GM12878 (cell line): ENCODE measurements around the gene CAVIN4. TPM values are rescaled to one million over a fixed set of nuclear protein-coding genes. Genes with fewer than 3 reads are reported as not detected.

Experiments used
- ATAC-seq: fragments of 200-7000 bp; cut with Tn5 transposase; 3 replicates; pipeline ENCODE4 v1.9.1; 2020; ENCODE audit warnings: mild to moderate bottlenecking, moderate library complexity
- BruUV-seq: library from RNA; stranded (reverse); fragments of 400-500 nt; replicated peaks from 2 replicates; lab custom pipeline; 2021; lab: Mats Ljungman, UMichigan
- CTCF ChIA-PET: fragments of 300-600 bp; sonication (Branson Sonifier 250); formaldehyde crosslinking; extraction: SDS; loops from one replicate; lab custom pipeline; 2021; ENCODE audit warnings: inconsistent platforms; lab: Yijun Ruan, JAX
- POLR2A ChIA-PET: fragments of 350-600 bp; formaldehyde crosslinking; extraction: SDS; loops from one replicate; lab custom pipeline; 2021; ENCODE audit warnings: inconsistent platforms; lab: Charles Lee
- RAD21 ChIA-PET: fragments of 300-600 bp; sonication (Branson Sonifier 250); formaldehyde crosslinking; loops from one replicate; lab custom pipeline; 2023; ENCODE audit warnings: antibody characterized with exemption; ENCODE audit not compliant: unreplicated experiment; lab: Charles Lee
- SMC1A ChIA-PET: fragments of 300-600 bp; sonication (Branson Sonifier 250); formaldehyde crosslinking; loops from one replicate; lab custom pipeline; 2023; ENCODE audit not compliant: unreplicated experiment, uncharacterized antibody; lab: Charles Lee
- DNase-seq: peaks from one replicate; pipeline ENCODE4 v3.0.0-alpha.2; 2011; ENCODE audit warnings: low read depth, low spot score
- FAIRE-seq: peaks from 3 replicates; lab custom pipeline; 2011; peaks lifted over from hg19 to GRCh38; lab: Jason Lieb, UNC
- H2AFZ ChIP-seq: 2 replicates; pipeline ENCODE4 v1.6.0; 2011; ENCODE audit warnings: low read depth, low read length, control low read depth; ENCODE audit not compliant: control insufficient read depth
- H3K27ac ChIP-seq: 2 replicates; pipeline ENCODE4 v1.5.1; 2011; ENCODE audit warnings: control low read depth; ENCODE audit not compliant: control insufficient read depth, insufficient read depth
- H3K27me3 ChIP-seq, 2 experiments: replicated peaks in 1 of 2; 2 replicates each; pipeline versions ENCODE4 v1.6.0 to v1.6.1; 2011; ENCODE audit warnings: low read length in 1 of 2; ENCODE audit not compliant: control insufficient read depth in 2 of 2, insufficient read depth in 2 of 2
- H3K36me3 ChIP-seq, 2 experiments: 2 replicates each; pipeline ENCODE4 v1.5.1; 2011; ENCODE audit warnings: low read length in 1 of 2; ENCODE audit not compliant: control insufficient read depth in 2 of 2, insufficient read depth in 2 of 2
- H3K4me1 ChIP-seq: 2 replicates; pipeline ENCODE4 v1.6.1; 2011; ENCODE audit warnings: mild to moderate bottlenecking, low read length, moderate library complexity, mixed read lengths; ENCODE audit not compliant: control insufficient read depth, insufficient read depth
- H3K4me2 ChIP-seq: 2 replicates; pipeline ENCODE4 v1.6.0; 2011; ENCODE audit warnings: control low read depth; ENCODE audit not compliant: control insufficient read depth, insufficient read depth
- H3K4me3 ChIP-seq: fragments of 200-600 bp; sonication (generic); 2 replicates; pipeline ENCODE4 v1.5.1; 2016
- H3K79me2 ChIP-seq: 2 replicates; pipeline ENCODE4 v1.6.0; 2011; ENCODE audit warnings: low read length; ENCODE audit not compliant: control insufficient read depth, insufficient read depth
- H3K9ac ChIP-seq: 2 replicates; pipeline ENCODE4 v1.8.0; 2011; ENCODE audit warnings: low read length, control low read depth, mixed read lengths; ENCODE audit not compliant: control insufficient read depth, insufficient read depth
- H3K9me3 ChIP-seq: replicated peaks from 3 replicates; pipeline ENCODE4 v1.5.1; 2011; ENCODE audit warnings: mild to moderate bottlenecking, low read length; ENCODE audit not compliant: control insufficient read depth, insufficient read depth
- H4K20me1 ChIP-seq: 2 replicates; pipeline ENCODE4 v1.6.0; 2011; ENCODE audit not compliant: control insufficient read depth, insufficient read depth
- BRCA1 ChIP-seq: IDR thresholded peaks from 2 replicates; pipeline ENCODE4 v1.6.1; 2011; ENCODE audit warnings: low read depth, low read length, improper control_type of control experiment
- CBFB ChIP-seq: IDR thresholded peaks from 2 replicates; pipeline ENCODE4 v1.6.1; 2016; ENCODE audit warnings: antibody characterized with exemption, low read depth
- CHD2 ChIP-seq: IDR thresholded peaks from 2 replicates; pipeline ENCODE4 v1.6.1; 2011; ENCODE audit warnings: low read depth, low read length, improper control_type of control experiment, borderline replicate concordance
- E2F8 ChIP-seq: fragments of 450-650 bp; IDR thresholded peaks from 2 replicates; pipeline ENCODE4 v1.6.1; 2018; ENCODE audit warnings: mild to moderate bottlenecking, low read depth, moderate library complexity; ENCODE audit not compliant: partially characterized antibody
- KAT2A ChIP-seq: conservative IDR thresholded peaks from 2 replicates; pipeline ENCODE4 v1.6.1; 2011; ENCODE audit warnings: low read depth, low read length; ENCODE audit not compliant: control insufficient read depth
- KLF5 ChIP-seq: fragments of 450-650 bp; IDR thresholded peaks from 2 replicates; pipeline ENCODE4 v1.6.1; 2014; ENCODE audit warnings: mild to moderate bottlenecking; ENCODE audit not compliant: partially characterized antibody
- RUNX3 ChIP-seq: IDR thresholded peaks from 2 replicates; pipeline ENCODE4 v1.6.1; 2012; ENCODE audit warnings: low read length, inconsistent platforms
- SREBF2 ChIP-seq: IDR thresholded peaks from 2 replicates; pipeline ENCODE4 v1.6.1; 2012; ENCODE audit warnings: mild to moderate bottlenecking, low read length
- SRF ChIP-seq, 2 experiments: IDR thresholded peaks; 2 replicates each; pipeline ENCODE4 v1.6.1; 2011; ENCODE audit warnings: low read depth in 2 of 2, low read length in 2 of 2, mild to moderate bottlenecking in 1 of 2, moderate library complexity in 1 of 2
- TBL1XR1 ChIP-seq: IDR thresholded peaks from 2 replicates; pipeline ENCODE4 v1.6.1; 2012; ENCODE audit warnings: low read depth, low read length, improper control_type of control experiment
- YY1 ChIP-seq: IDR thresholded peaks from 2 replicates; pipeline ENCODE4 v1.6.1; 2011; ENCODE audit warnings: low read depth, mild to moderate bottlenecking, low read length
- WGBS: methylation state at CpG from one replicate; pipeline ENCODE4 v1.1.6; 2016; ENCODE audit warnings: low lambda C conversion rate; ENCODE audit not compliant: insufficient replicate concordance, insufficient coverage; ENCODE audit errors: missing lambda C conversion rate; 5-methylcytosine and 5-hydroxymethylcytosine counted together
- in situ Hi-C: fragments of 300-500 bp; cut with MboI; formaldehyde crosslinking; loops from 9 replicates; pipeline ENCODE4 v1.14.3; 2018; ENCODE audit warnings: mixed read lengths
- intact Hi-C: fragments of 100-400 bp; cut with micrococcal nuclease; formaldehyde crosslinking; loops from one replicate; pipeline ENCODE4 v1.14.2; 2022; ENCODE audit not compliant: unreplicated experiment
- polyA plus RNA-seq, 11 experiments: library from polyadenylated mRNA; depleted of rRNA in 4 of 11; unstranded in 6 of 11; stranded (reverse) in 5 of 11; fragments of >200 nt; fragmentation: Nextera tagmentation in 4 of 11; fragmentation: Illumina TruSeq in 1 of 11; extraction: Ambion mirVana in 4 of 11; extraction: Trizol in 1 of 11; gene quantifications; 1 replicate in 1 of 11; 2 replicates in 10 of 11; pipeline versions ENCODE4 v1.2.1 to v1.2.3, GENCODE V29; 2011 to 2016; ENCODE audit warnings: inconsistent platforms in 2 of 11, missing spikeins in 2 of 11, low read depth in 1 of 11
- total RNA-seq, 4 experiments: library from RNA; depleted of rRNA in 3 of 4; stranded (reverse); fragments of >200 nt in 3 of 4; fragmentation: Illumina TruSeq in 1 of 4; extraction: Trizol in 1 of 4; gene quantifications; 2 replicates each; pipeline versions ENCODE4 v1.2.1 to v1.2.3, GENCODE V29; 2013 to 2021

The CAVIN4 gene
- total and polyA plus RNA-seq, 10 of the 15 experiments (the other 5 are each of a cell fraction or from before 2014, with no cell fraction given), result 0.04 to 0.13 (median 0.08) TPM; not detected in 3

- FAIRE-seq (no peak), DNase-seq (no peak), ATAC-seq (no peak)
- Histone ChIP-seq H3K27ac (no peak overlapping the region), H3K79me2 (no peaks in the 10 kb centered on the region), H3K4me3 (no peak overlapping the region), H4K20me1 (no peaks in the 10 kb centered on the region), H3K9me3 (no peaks in the 10 kb centered on the region), H3K4me1 (no peaks in the 10 kb centered on the region), H3K27me3 (no peaks in the 10 kb centered on the region; a peak in 2 of 4 replicates), H3K36me3 (no peaks in the 10 kb centered on the region), H3K9ac (no peak overlapping the region), H3K4me2 (no peak overlapping the region), H2AFZ (no peak overlapping the region)
- in situ Hi-C loops (loop anchor here (25.0 kb wide), 1 partner anchor 571 kb away; no protein-coding TSS in a partner anchor), intact Hi-C loops (no loop called here)
- no peak for TF ChIP-seq KAT2A
- no peak for TF ChIP-seq SRF (IDR thresholded peaks at IDR 0.05; ENCODE audit: low read depth in 2 of 2, low read length in 2 of 2)
- no peak for TF ChIP-seq CHD2
- no peak for TF ChIP-seq SREBF2
- TF ChIP-seq RUNX3, result no peak
- TF ChIP-seq CBFB, result no peak
- TF ChIP-seq TBL1XR1, result no peak
- no peak for TF ChIP-seq E2F8
- no peak for TF ChIP-seq YY1
- no peak for TF ChIP-seq BRCA1
- TF ChIP-seq KLF5, result no peak
- CTCF ChIA-PET, result no interaction called here
- BruUV-seq, result no TSS peak
- RAD21 ChIA-PET, result no interaction called here
- 21% methylated on average over 5 of the region's 5 CpGs for WGBS
- POLR2A ChIA-PET, result no interaction called here
- SMC1A ChIA-PET, result no interaction called here
These were observed 5.3 kb downstream of the CAVIN4 start for GRCh38 chr9:100583014-100583802.
